H1 (cell line): ENCODE measurements around the gene GOLGA1. TPM values are rescaled to one million over a fixed set of nuclear protein-coding genes. Genes with fewer than 3 reads are reported as not detected.

ENCODE experiments used
- CTCF ChIA-PET: fragments of 300-600 bp; sonication (Branson Sonifier 250); formaldehyde crosslinking; loops from one replicate; lab custom pipeline; 2021; ENCODE audit not compliant: partially characterized antibody; lab: Charles Lee
- POLR2A ChIA-PET: fragments of 300-600 bp; sonication (Branson Sonifier 250); formaldehyde crosslinking; loops from one replicate; lab custom pipeline; 2021; ENCODE audit warnings: inconsistent platforms; ENCODE audit not compliant: partially characterized antibody; lab: Charles Lee
- DNase-seq, 2 experiments: peaks; one replicate each; pipeline versions ENCODE4 v3.0.0 to v3.0.0-alpha.2; 2010 to 2022; ENCODE audit warnings: low spot score in 2 of 2, low read depth in 1 of 2, mixed read lengths in 1 of 2
- FAIRE-seq: peaks from 2 replicates; lab custom pipeline; 2011; peaks lifted over from hg19 to GRCh38; lab: Jason Lieb, UNC
- H2AFZ ChIP-seq: 2 replicates; pipeline ENCODE4 v1.8.1; 2012; ENCODE audit warnings: low read length, inconsistent platforms
- H2AK5ac ChIP-seq: 2 replicates; pipeline ENCODE4 v1.6.1; 2013; ENCODE audit warnings: low read depth, low read length
- H2BK120ac ChIP-seq: replicated peaks from 2 replicates; pipeline ENCODE3; 2013; ENCODE audit warnings: low read depth, low read length, inconsistent platforms
- H2BK12ac ChIP-seq: 2 replicates; pipeline ENCODE4 v1.6.1; 2013; ENCODE audit warnings: low read depth, low read length
- H2BK15ac ChIP-seq: 2 replicates; pipeline ENCODE4 v1.6.1; 2013; ENCODE audit warnings: low read length
- H2BK20ac ChIP-seq: 2 replicates; pipeline ENCODE4 v1.6.1; 2013; ENCODE audit warnings: low read length
- H2BK5ac ChIP-seq: 2 replicates; pipeline ENCODE4 v1.6.1; 2013; ENCODE audit warnings: low read depth, low read length
- H3K14ac ChIP-seq: 2 replicates; pipeline ENCODE4 v1.6.1; 2013; ENCODE audit warnings: inconsistent platforms; ENCODE audit not compliant: insufficient read length
- H3K18ac ChIP-seq: 2 replicates; pipeline ENCODE4 v1.6.1; 2013; ENCODE audit warnings: low read length; ENCODE audit errors: extremely low read depth
- H3K23ac ChIP-seq: 2 replicates; pipeline ENCODE4 v1.6.1; 2013; ENCODE audit warnings: inconsistent platforms; ENCODE audit not compliant: insufficient read length
- H3K23me2 ChIP-seq: 2 replicates; pipeline ENCODE4 v1.6.1; 2013; ENCODE audit warnings: low read depth, low read length
- H3K27ac ChIP-seq: 2 replicates; pipeline ENCODE4 v1.6.1; 2011; ENCODE audit warnings: low read depth, low read length, inconsistent platforms
- H3K27me3 ChIP-seq, 4 experiments: replicated peaks in 1 of 4; 1 replicate in 1 of 4; 2 replicates in 3 of 4; pipeline versions ENCODE4 v1.6.1 to v1.8.1; 2011 to 2013; ENCODE audit warnings: low read length in 3 of 4, mild to moderate bottlenecking in 3 of 4, inconsistent platforms in 2 of 4, mixed read lengths in 2 of 4, moderate library complexity in 1 of 4; ENCODE audit not compliant: control insufficient read depth in 3 of 4, insufficient read depth in 3 of 4; ENCODE audit errors: extremely low read depth in 1 of 4
- H3K36me3 ChIP-seq, 4 experiments: 2 replicates each; pipeline versions ENCODE4 v1.6.1 to v1.8.1; 2011 to 2013; ENCODE audit warnings: mild to moderate bottlenecking in 4 of 4, low read length in 3 of 4, moderate library complexity in 2 of 4, control low read depth in 1 of 4, inconsistent platforms in 1 of 4; ENCODE audit not compliant: insufficient read depth in 4 of 4, control insufficient read depth in 2 of 4
- H3K4ac ChIP-seq: replicated peaks from 2 replicates; pipeline ENCODE3; 2013; ENCODE audit warnings: low read length, low read depth, mixed read lengths, inconsistent platforms; ENCODE audit not compliant: insufficient read length
- H3K4me1 ChIP-seq, 4 experiments: replicated peaks in 1 of 4; 1 replicate in 1 of 4; 2 replicates in 3 of 4; pipeline versions ENCODE4 v1.6.1 to v1.8.1; 2011 to 2013; ENCODE audit warnings: low read length in 3 of 4, inconsistent platforms in 2 of 4, mixed read lengths in 1 of 4; ENCODE audit not compliant: insufficient read depth in 4 of 4, control insufficient read depth in 3 of 4
- H3K4me2 ChIP-seq, 2 experiments: 2 replicates each; pipeline versions ENCODE4 v1.6.1 to v1.8.1; 2011 to 2013; ENCODE audit warnings: low read depth in 2 of 2, low read length in 2 of 2, control low read depth in 1 of 2, inconsistent platforms in 1 of 2, mild to moderate bottlenecking in 1 of 2; ENCODE audit not compliant: insufficient read depth in 1 of 2
- H3K4me3 ChIP-seq, 4 experiments: fragments of 200-600, 300-600 bp in 1 of 4; sonication (generic), shearing (Covaris generic), sonication (Bioruptor Twin) in 1 of 4; 2 replicates each; pipeline versions ENCODE4 v1.5.1 to v1.8.1; 2011 to 2016; ENCODE audit warnings: low read length in 4 of 4, low read depth in 3 of 4, control low read depth in 2 of 4, inconsistent platforms in 2 of 4, mild to moderate bottlenecking in 2 of 4, mixed read lengths in 1 of 4, moderate library complexity in 1 of 4; ENCODE audit not compliant: insufficient read depth in 2 of 4; ENCODE audit errors: extremely low read depth in 1 of 4
- H3K56ac ChIP-seq: replicated peaks from 2 replicates; pipeline ENCODE3; 2013; ENCODE audit warnings: low read depth, mild to moderate bottlenecking, mixed read lengths, low read length, inconsistent platforms; ENCODE audit not compliant: insufficient read length
- H3K79me1 ChIP-seq: 2 replicates; pipeline ENCODE4 v1.6.1; 2013; ENCODE audit warnings: low read depth, low read length, control low read depth
- H3K79me2 ChIP-seq, 2 experiments: 2 replicates each; pipeline versions ENCODE4 v1.6.1 to v1.8.1; 2012 to 2013; ENCODE audit warnings: low read length in 2 of 2, mild to moderate bottlenecking in 2 of 2, inconsistent platforms in 1 of 2; ENCODE audit not compliant: insufficient read depth in 2 of 2, control insufficient read depth in 1 of 2
- H3K9ac ChIP-seq, 4 experiments: replicated peaks in 1 of 4; 1 replicate in 1 of 4; 2 replicates in 3 of 4; pipeline versions ENCODE4 v1.6.1 to v1.8.1; 2011 to 2013; ENCODE audit warnings: low read depth in 3 of 4, low read length in 3 of 4, control low read depth in 2 of 4, mild to moderate bottlenecking in 2 of 4, moderate library complexity in 2 of 4, inconsistent platforms in 1 of 4; ENCODE audit errors: extremely low read depth in 1 of 4
- H3K9me3 ChIP-seq, 2 experiments: 2 replicates each; pipeline versions ENCODE4 v1.6.1 to v1.8.1; 2012 to 2013; ENCODE audit warnings: mild to moderate bottlenecking in 2 of 2, moderate library complexity in 2 of 2, control low read depth in 1 of 2, inconsistent platforms in 1 of 2, low read depth in 1 of 2, low read length in 1 of 2, mixed read lengths in 1 of 2; ENCODE audit not compliant: insufficient read depth in 2 of 2
- H4K20me1 ChIP-seq, 2 experiments: replicated peaks in 1 of 2; 2 replicates each; pipeline versions ENCODE3 to v1.8.1; 2011 to 2013; ENCODE audit warnings: inconsistent platforms in 2 of 2, low read length in 2 of 2, mild to moderate bottlenecking in 1 of 2; ENCODE audit not compliant: insufficient read depth in 2 of 2, control insufficient read depth in 1 of 2
- H4K5ac ChIP-seq: 2 replicates; pipeline ENCODE4 v1.6.1; 2013; ENCODE audit warnings: low read length, low read depth, mixed read lengths, inconsistent platforms; ENCODE audit not compliant: insufficient read length
- H4K8ac ChIP-seq: 2 replicates; pipeline ENCODE4 v1.8.0; 2013; ENCODE audit warnings: mild to moderate bottlenecking, moderate library complexity, low read length, inconsistent platforms; ENCODE audit not compliant: insufficient read depth; ENCODE audit errors: extremely low read depth
- H4K91ac ChIP-seq: replicated peaks from 2 replicates; pipeline ENCODE3; 2013; ENCODE audit warnings: low read length, mixed read lengths, inconsistent platforms; ENCODE audit not compliant: insufficient read length
- KDM1A ChIP-seq: fragments of 200-600, 300-600 bp; sonication (generic); IDR thresholded peaks from 2 replicates; pipeline ENCODE4 v1.7.1; 2016; ENCODE audit warnings: mild to moderate bottlenecking, low read length, borderline replicate concordance
- SP2 ChIP-seq: IDR thresholded peaks from 2 replicates; pipeline ENCODE4 v1.6.1; 2012; ENCODE audit warnings: mild to moderate bottlenecking, low read length, inconsistent platforms
- WGBS, 2 experiments: shearing (Covaris generic) in 1 of 2; methylation state at CpG; one replicate each; pipeline versions ENCODE4 v1.1.6 to v1.1.7; 2013 to 2015; ENCODE audit warnings: low lambda C conversion rate in 2 of 2, mixed read lengths in 2 of 2, inconsistent platforms in 1 of 2, low coverage in 1 of 2, missing lambda C conversion rate in 1 of 2; ENCODE audit not compliant: insufficient replicate concordance in 2 of 2, insufficient coverage in 1 of 2, insufficient read length in 1 of 2; ENCODE audit errors: extremely low coverage in 1 of 2, missing lambda C conversion rate in 1 of 2; 5-methylcytosine and 5-hydroxymethylcytosine counted together
- polyA plus RNA-seq, 7 experiments: library from polyadenylated mRNA; depleted of rRNA in 3 of 7; stranded (reverse) in 5 of 7; unstranded in 2 of 7; fragments of >200 nt in 5 of 7; fragments of 200-250 nt in 2 of 7; gene quantifications; 1 replicate in 5 of 7; 2 replicates in 1 of 7; 4 replicates in 1 of 7; pipeline versions ENCODE4 v1.2.1 to v1.2.3, GENCODE V29; 2011 to 2013; ENCODE audit warnings: missing spikeins in 2 of 7, mixed read lengths in 2 of 7
- total RNA-seq: library from RNA; stranded (reverse); fragmentation: NEBNext Ultra II Directional; extraction: Animal tissue kit (Norgen Biotek cat#: 25700); gene quantifications from 2 replicates; pipeline ENCODE4 v1.2.1, GENCODE V29; 2021

The GOLGA1 gene
- total and polyA plus RNA-seq, 2 of the 8 experiments (the other 6 are each of a cell fraction or from before 2014, with no cell fraction given): 4.8 to 6.5 TPM

DNA sequence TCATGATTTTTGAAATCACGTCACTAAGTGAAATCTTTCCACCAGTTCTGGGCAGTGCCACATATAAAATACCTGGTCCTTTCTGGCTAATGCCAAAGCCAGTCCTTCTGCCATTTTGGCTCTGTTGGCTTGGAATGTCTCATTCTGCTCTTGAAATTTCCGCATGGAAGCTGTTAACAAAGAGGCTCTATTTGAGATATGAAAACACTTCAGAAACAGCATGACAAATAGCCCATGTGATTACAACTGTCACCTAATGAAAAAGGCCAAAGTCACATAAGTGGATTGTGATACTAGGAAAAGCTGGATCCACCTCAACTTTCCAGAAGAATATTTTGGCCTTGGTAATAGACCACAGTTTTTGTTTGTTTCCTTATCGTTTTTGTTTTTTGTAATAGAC lies 12.8 kb downstream of the GOLGA1 start:
- Histone ChIP-seq H3K14ac (no peak overlapping the region), H3K4me1 (no peaks in the 10 kb centered on the region), H4K8ac (no peak overlapping the region), H3K4me2 (no peak overlapping the region), H3K9me3 (no peaks in the 10 kb centered on the region), H2AFZ (no peak overlapping the region), H2BK12ac (no peak overlapping the region), H2BK5ac (no peak overlapping the region), H3K4ac (no peak overlapping the region), H2AK5ac (no peak overlapping the region), H3K23me2 (no peaks in the 10 kb centered on the region), H3K36me3 (peaks cover 0 to 2% (median 0%) of the 10 kb centered on the region in 4 experiments; a peak in 2 of 8 replicates), H3K23ac (no peak overlapping the region), H4K20me1 (no peaks in the 10 kb centered on the region), H2BK15ac (no peak overlapping the region), H2BK120ac (no peak overlapping the region), H3K9ac (no peak overlapping the region), H3K27ac (no peak overlapping the region), H3K56ac (no peak overlapping the region), H4K91ac (no peak overlapping the region), H3K4me3 (no peak overlapping the region), H3K18ac (no peak overlapping the region), H3K27me3 (no peaks in the 10 kb centered on the region), H2BK20ac (no peak overlapping the region), H3K79me2 (no peaks in the 10 kb centered on the region), H4K5ac (no peak overlapping the region), H3K79me1 (no peaks in the 10 kb centered on the region)
- no peak for FAIRE-seq
- CTCF ChIA-PET: no interaction called here
- no peak for DNase-seq
- POLR2A ChIA-PET: no interaction called here
- WGBS, 2 experiments: 83% methylated on average over 3 of the region's 3 CpGs; no CpG with 5 or more reads in 1 of the 2 experiments
- no peak for TF ChIP-seq KDM1A
- no peak for TF ChIP-seq SP2
